HL-60 (cell line): ENCODE measurements around the gene SECTM1.

ENCODE experiments used
- DNase-seq, 2 experiments: peaks; one replicate each; pipeline ENCODE4 v3.0.0-alpha.2; 2010 to 2020; ENCODE audit warnings: low read depth in 1 of 2, low spot score in 1 of 2
- H3K27ac ChIP-seq: fragments of 250-450 bp; sonication (Bioruptor Pico); replicated peaks from 2 replicates; pipeline ENCODE4 v1.5.1; 2020; ENCODE audit warnings: mild to moderate bottlenecking, moderate library complexity
- H3K27me3 ChIP-seq: fragments of 250-450 bp; sonication (Bioruptor Pico); 2 replicates; pipeline ENCODE4 v1.5.1; 2021; ENCODE audit warnings: mild to moderate bottlenecking, moderate library complexity; ENCODE audit not compliant: insufficient read depth, poor library complexity, severe bottlenecking
- H3K4me3 ChIP-seq: replicated peaks from 2 replicates; pipeline ENCODE4 v1.5.1; 2011; ENCODE audit warnings: mild to moderate bottlenecking, control low read depth, low read length; ENCODE audit not compliant: insufficient read depth
- CTCF ChIP-seq: IDR thresholded peaks from one replicate; pipeline ENCODE4 v1.5.1; 2011; ENCODE audit warnings: low read length, control low read depth, inconsistent platforms; ENCODE audit not compliant: insufficient read depth
- GABPA ChIP-seq: IDR thresholded peaks from 2 replicates; pipeline ENCODE4 v1.6.1; 2012; ENCODE audit warnings: low read depth
- POLR2AphosphoS5 ChIP-seq: IDR thresholded peaks from 2 replicates; pipeline ENCODE4 v1.6.1; 2012; ENCODE audit warnings: low read depth
- REST ChIP-seq: IDR thresholded peaks from 2 replicates; pipeline ENCODE4 v1.6.1; 2012; ENCODE audit warnings: low read depth; ENCODE audit not compliant: insufficient replicate concordance
- SPI1 ChIP-seq: IDR thresholded peaks from 2 replicates; pipeline ENCODE4 v1.6.1; 2012; ENCODE audit warnings: low read depth, mild to moderate bottlenecking, borderline replicate concordance

Gene SECTM1

GRCh38 chr17:82305727-82306300, 27.8 kb downstream of the SECTM1 start:
- H3K27ac ChIP-seq: no peak overlapping the region
- no peak overlapping the region for H3K4me3 ChIP-seq
- TF ChIP-seq REST: no peak
- no peak for TF ChIP-seq SPI1
- no peak for TF ChIP-seq POLR2AphosphoS5
- TF ChIP-seq CTCF: no peak
- no peak for TF ChIP-seq GABPA
- no peaks in the 10 kb centered on the region for H3K27me3 ChIP-seq
- DNase-seq: no peak

- Histone ChIP-seq H3K27ac (no peak overlapping the region), H3K4me3 (no peak overlapping the region), H3K27me3 (no peaks in the 10 kb centered on the region)
- TF ChIP-seq POLR2AphosphoS5: no peak
- TF ChIP-seq SPI1: no peak
- TF ChIP-seq CTCF: no peak
- no peak for TF ChIP-seq GABPA
- TF ChIP-seq REST: no peak
- no peak for DNase-seq
These were observed 28.5 kb downstream of the SECTM1 start for GRCh38 chr17:82304826-82305726.

- TF ChIP-seq GABPA (no peak), REST (no peak), POLR2AphosphoS5 (no peak), SPI1 (no peak), CTCF (no peak)
- Histone ChIP-seq H3K27ac (no peak overlapping the region), H3K4me3 (no peak overlapping the region), H3K27me3 (no peaks in the 10 kb centered on the region)
- DNase-seq: no peak
These were observed 29.4 kb downstream of the SECTM1 start for GRCh38 chr17:82303944-82304808.
